Occipital lobe (tissue), 3 donors: Measurements from ENCODE around the gene ANKRD20A1. TPM values are rescaled to one million over a fixed set of nuclear protein-coding genes. Genes with fewer than 3 reads are reported as not detected.
"Not testable (repeated sequence)": the region's sequence is repeated elsewhere in the genome, so short reads cannot be mapped to it uniquely, and the experiment has no call there.

Experiments used
- DNase-seq: peaks from one replicate; lab custom pipeline; 2025; lab: John Stamatoyannopoulos, UW
- small RNA-seq: library from RNA; depleted of rRNA; stranded (forward); fragments of <200 nt; gene quantifications from one replicate; pipeline ENCODE3, GENCODE V24; 2014
- total RNA-seq: library from RNA; depleted of rRNA; stranded (reverse); fragments of >200 nt; gene quantifications from one replicate; pipeline ENCODE4 v1.2.3, GENCODE V29; 2014

Gene ANKRD20A1
- 7.6 TPM for total RNA-seq

DNA sequence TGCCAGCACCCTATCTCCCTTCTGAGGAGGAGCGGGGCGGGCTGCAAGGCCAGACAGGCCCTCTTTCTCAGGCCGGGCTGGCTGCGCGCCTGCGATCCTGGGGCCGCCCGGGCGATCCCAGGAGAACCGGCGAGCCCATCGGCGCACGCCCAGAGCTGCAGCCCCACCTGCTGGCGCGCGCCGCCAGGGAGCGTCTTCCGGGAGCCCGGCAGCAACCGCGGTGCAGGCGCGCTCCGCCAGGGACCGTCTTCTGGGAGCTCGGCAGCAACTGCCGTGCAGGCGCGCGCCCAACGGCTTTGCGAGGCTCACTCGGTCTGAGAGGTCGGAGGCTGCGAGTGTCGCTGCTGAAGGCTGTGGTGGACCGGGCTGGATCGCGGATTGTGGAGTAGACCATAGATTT, at the start of gene ANKRD20A1:
Gene ANKRD20A1, plus strand, starts transcription at position 61 of the 400 bp plus-strand sequence. CDS start 496 bp downstream, outside the sequence.
- not testable (repeated sequence) for DNase-seq

DNA sequence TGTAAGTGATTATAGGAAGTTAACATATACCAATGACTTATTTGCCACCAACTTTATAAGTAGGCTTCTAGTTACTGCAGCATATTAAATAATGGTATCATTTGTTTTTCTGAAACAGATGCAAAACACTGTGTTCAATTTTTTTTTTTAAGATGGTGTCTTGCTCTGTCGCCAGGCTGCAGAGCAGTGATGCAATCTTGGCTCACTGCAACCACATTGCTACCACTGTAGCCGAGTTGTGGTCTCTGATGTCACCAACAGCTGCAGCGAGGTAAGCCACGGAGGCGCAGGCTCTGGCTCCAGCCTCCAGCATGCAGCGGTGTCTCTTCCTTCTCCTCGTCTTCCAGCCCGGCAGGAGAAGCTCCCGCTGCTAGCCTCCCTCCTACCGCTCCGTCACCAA, 26.6 kb upstream of the ANKRD20A1 start:
- DNase-seq, result not testable (repeated sequence)

Small RNAs within 50 kb of the gene (small RNA-seq; reads per million reads assigned to genes)
- gene RNU6-368P, result not detected
